Fibroblast of mammary gland (primary cell): Measurements from ENCODE around the gene RNF175.

Source experiments
- DNase-seq: peaks from one replicate; pipeline ENCODE4 v3.0.0-alpha.2; 2010; ENCODE audit warnings: low read depth
- H3K4me3 ChIP-seq: 2 replicates; pipeline ENCODE4 v1.5.1; 2011; ENCODE audit warnings: low read depth, mild to moderate bottlenecking, low read length, moderate library complexity; ENCODE audit not compliant: control insufficient read depth
- CTCF ChIP-seq: conservative IDR thresholded peaks from 2 replicates; pipeline ENCODE4 v1.5.1; 2011; ENCODE audit warnings: low read depth, low read length, inconsistent platforms; ENCODE audit not compliant: control insufficient read depth, insufficient read depth

Gene RNF175

DNA sequence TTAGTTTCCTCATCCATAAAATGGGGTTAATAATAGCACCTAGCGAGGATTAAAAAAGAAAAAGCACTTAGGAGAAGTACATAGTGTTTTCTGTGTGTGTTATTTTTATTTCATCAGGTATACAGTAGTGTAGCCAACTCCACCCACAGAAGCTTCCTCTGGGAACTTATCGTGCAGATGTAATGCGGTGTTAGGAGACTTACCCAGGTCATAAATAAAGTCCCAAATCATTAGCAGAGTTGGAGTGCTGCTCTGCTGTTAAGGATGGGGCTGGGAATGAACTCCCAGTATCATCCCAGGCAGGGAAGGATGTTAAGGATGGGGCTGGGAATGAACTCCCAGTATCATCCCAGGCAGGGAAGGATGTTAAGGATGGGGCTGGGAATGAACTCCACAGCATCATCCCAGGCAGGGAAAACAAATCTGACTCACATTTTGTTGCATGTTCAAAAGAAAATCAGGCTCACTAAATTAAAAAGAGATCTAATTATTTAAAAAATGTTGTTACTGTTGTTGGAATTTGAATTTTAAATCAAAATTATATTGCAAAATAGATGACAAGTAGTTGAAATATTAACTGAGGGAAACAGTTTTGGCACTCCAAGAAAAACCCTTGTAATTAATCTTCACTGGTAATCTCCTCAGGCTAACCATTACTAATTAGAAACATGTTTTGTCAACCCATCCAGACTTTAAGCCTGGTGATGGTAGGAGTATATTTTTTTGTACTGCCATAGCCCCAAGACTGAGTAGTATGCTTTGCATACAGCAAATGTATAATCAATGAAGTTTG lies 39.3 kb upstream of the RNF175 start:
- DNase-seq, result peak; percentile 73
- H3K4me3 ChIP-seq, result no peak overlapping the region
- no peak for TF ChIP-seq CTCF

GRCh38 chr4:153798420-153798819 lies 38.6 kb upstream of the RNF175 start:
- TF ChIP-seq CTCF, result peak; percentile 15
- no peak overlapping the region for H3K4me3 ChIP-seq
- DNase-seq, result peak; percentile 55

- H3K4me3 ChIP-seq, result no peak overlapping the region
- no peak for DNase-seq
- TF ChIP-seq CTCF, result no peak
Measured at GRCh38 chr4:153794006-153794405, 34.2 kb upstream of the RNF175 start.

DNA sequence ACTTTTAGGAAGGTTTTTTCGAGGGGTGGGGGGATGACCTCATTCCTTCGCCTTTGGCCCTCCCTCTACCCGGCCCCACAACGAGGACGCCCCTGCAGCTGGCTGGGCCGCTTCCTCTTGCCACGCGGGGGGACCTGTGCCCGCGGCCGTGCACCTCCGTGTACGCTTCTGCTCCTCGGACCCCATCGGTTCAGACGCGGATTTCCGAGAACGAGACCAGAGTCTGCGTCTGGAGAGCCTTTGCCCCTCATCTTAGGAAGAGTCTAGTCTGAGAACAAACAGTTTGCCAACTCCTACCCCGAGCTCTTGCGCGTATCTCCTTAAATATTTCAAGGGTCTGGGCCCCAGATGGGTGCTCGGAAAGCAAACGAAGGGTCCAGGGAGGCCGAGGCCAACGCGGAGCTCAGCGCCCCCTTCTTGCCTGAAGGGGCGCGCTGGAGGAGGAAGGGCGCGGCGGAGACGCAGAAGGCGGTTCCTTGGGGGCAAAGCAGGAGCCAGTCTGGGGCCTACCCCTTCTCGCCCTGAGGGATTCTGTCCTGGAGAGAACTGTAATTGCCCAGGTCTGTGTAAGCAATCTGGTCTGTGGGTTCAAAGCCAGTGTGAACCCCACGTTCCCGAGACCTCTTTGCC lies 32.9 kb upstream of the RNF175 start:
- DNase-seq, result no peak
- TF ChIP-seq CTCF, result no peak
- peak overlapping the region; percentile 31 for H3K4me3 ChIP-seq

DNA sequence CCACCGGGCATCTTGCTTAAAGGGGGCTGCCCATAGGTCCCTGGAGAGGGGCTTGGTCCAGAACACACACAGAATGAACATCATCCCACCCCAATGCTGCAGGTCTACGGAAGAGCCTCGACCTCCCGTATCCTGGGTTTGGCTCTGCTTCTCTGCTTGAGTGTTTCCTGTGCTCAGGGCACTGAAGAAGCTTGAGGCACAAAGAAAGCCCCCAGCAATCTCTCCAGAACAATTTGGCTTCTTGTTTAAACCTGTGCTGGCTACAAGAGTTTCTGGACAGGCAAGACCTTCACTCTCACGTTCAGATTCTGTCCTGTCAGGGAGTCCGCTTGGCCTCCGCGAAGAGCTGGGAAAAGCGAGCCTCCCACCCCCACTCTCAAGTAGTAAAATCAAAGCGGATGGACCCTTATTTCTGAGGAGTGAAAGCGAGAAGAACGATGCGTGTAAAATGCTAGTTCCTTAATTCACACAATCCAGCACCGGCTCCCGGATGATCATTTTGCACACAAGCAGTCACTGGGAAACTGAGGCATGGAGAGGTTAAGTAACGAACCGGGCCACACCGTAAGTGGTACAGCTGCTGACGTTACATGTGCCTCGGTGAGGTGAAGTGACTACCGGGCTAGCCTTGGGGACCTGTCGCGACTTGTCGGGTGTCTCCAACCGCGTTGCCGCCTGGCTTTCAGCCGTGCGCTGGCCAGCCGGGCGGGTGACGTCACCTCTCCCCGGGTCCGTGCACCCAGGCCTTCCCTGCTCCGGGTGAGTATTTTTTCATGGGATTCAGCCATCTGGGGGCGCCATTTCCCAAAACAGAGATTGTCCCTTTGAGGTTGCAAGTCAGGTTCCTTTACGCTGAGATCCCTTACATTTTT lies 32.2 kb upstream of the RNF175 start:
- H3K4me3 ChIP-seq, result peak overlapping the region; percentile 31
- TF ChIP-seq CTCF, result peak; percentile 53
- DNase-seq, result peak; percentile 82

- TF ChIP-seq CTCF, result peak; percentile 26
- H3K4me3 ChIP-seq, result peak overlapping the region; percentile 34
- DNase-seq, result peak; percentile 64
Measured at GRCh38 chr4:153790962-153791551, 31.2 kb upstream of the RNF175 start.
